Transverse colon (tissue), 4 donors: ENCODE data around the gene IFITM10.

Experiments
- EP300 ChIP-seq: sonication (generic); formaldehyde crosslinking; IDR thresholded peaks from one replicate; pipeline ENCODE4 v1.6.1; 2017; ENCODE audit warnings: antibody characterized with exemption, low read depth
- POLR2A ChIP-seq: fragments of 450-650 bp; IDR thresholded peaks from one replicate; pipeline ENCODE4 v1.6.1; 2016; ENCODE audit warnings: antibody characterized with exemption, mild to moderate bottlenecking, moderate library complexity
- POLR2AphosphoS5 ChIP-seq, 3 donors: sonication (generic); formaldehyde crosslinking; IDR thresholded peaks; one replicate each; pipeline ENCODE4 v1.6.1; 2016; ENCODE audit warnings: antibody characterized with exemption in 3 of 3
- TF ChIP-seq, protein P1 (sequence below), 5 experiments: fragments of 200-600 bp in 3 of 5; fragments of 450-650 bp in 2 of 5; sonication (generic) in 3 of 5; IDR thresholded peaks; 1 replicate in 2 of 5; 2 replicates in 3 of 5; pipeline ENCODE4 v1.5.1; 2016 to 2017; ENCODE audit warnings: antibody characterized with exemption in 5 of 5, inconsistent platforms in 3 of 5, mild to moderate bottlenecking in 2 of 5, moderate library complexity in 1 of 5

DNA sequence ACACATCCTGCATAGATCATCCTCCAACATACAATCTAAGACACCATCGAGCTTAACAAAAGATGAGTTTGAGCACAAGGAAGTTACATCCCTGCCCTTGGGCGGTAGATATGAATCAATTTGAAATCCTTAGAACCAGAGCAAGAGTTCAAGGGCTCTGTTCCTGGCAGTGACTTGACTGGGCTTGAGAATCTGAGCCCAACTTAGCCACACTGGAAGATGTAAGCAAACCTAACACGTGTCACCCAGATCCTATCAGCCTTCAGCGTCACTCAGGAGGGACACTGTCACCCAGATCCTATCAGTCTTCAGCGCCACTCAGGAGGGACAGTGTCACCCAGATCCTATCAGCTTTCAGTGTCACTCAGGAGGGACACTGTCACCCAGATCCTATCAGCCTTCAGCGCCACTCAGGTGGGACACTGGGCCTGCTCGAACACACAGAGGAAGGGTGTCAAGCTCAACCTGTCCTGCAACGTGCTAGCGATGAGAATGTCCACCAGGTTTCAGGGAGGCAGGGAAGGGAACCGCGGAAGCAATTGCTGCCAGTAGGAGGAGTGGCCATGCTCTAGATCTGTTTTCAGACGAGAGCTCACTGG is 46.1 kb upstream of the IFITM10 start:
- TF ChIP-seq POLR2AphosphoS5 (IDR thresholded peaks at IDR 0.05) = no peak
- TF ChIP-seq, protein P1, sequence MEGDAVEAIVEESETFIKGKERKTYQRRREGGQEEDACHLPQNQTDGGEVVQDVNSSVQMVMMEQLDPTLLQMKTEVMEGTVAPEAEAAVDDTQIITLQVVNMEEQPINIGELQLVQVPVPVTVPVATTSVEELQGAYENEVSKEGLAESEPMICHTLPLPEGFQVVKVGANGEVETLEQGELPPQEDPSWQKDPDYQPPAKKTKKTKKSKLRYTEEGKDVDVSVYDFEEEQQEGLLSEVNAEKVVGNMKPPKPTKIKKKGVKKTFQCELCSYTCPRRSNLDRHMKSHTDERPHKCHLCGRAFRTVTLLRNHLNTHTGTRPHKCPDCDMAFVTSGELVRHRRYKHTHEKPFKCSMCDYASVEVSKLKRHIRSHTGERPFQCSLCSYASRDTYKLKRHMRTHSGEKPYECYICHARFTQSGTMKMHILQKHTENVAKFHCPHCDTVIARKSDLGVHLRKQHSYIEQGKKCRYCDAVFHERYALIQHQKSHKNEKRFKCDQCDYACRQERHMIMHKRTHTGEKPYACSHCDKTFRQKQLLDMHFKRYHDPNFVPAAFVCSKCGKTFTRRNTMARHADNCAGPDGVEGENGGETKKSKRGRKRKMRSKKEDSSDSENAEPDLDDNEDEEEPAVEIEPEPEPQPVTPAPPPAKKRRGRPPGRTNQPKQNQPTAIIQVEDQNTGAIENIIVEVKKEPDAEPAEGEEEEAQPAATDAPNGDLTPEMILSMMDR (IDR thresholded peaks at IDR 0.05) = no peak
- TF ChIP-seq POLR2A = no peak
- no peak for TF ChIP-seq EP300
